Right lung (tissue), 5 donors: ENCODE measurements around the gene TSC22D2. TPM values are rescaled to one million over a fixed set of nuclear protein-coding genes. Genes with fewer than 3 reads are reported as not detected.
A peak's percentile ranks its signal among the peaks of the same experiment; 100 is the strongest.
"Not testable (repeated sequence)": the region's sequence is repeated elsewhere in the genome, so short reads cannot be mapped to it uniquely, and the experiment has no call there.

ENCODE experiments used
- DNase-seq, 2 donors: peaks; one replicate each; pipeline ENCODE4 v3.0.0-alpha.2; 2013
- polyA plus RNA-seq, 5 donors: library from polyadenylated mRNA; unstranded; fragments of 120-200 nt; gene quantifications; one replicate each; pipeline versions ENCODE4 v1.2.1 to v1.2.3, GENCODE V29; 2013; ENCODE audit warnings: inconsistent platforms in 1 of 5, low replicate concordance in 1 of 5; ENCODE audit not compliant: insufficient read length in 5 of 5, insufficient read depth in 1 of 5

TSC22D2 gene
- polyA plus RNA-seq, 5 donors: 70.2 to 93.4 (median 75.4) TPM

DNA sequence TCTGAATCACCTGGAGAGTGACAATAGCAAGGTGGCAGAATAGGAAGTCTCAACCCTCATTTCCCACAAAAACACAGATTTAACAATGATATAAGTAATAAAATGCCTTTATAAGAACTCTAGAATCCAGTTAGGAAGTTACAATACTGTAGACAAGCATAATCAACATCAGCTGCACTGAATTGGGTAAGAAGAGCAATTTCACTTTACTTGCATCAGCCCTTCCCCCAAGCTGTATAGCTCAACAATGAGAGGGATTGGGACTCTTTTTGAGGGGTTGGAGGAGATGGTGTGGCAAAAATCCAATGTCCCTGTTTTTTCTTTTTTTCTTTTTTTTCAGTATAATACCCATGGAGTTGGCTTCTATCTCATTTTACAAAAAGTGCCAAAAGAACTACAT is 75.1 kb downstream of the TSC22D2 start:
- DNase-seq: no peak

DNA sequence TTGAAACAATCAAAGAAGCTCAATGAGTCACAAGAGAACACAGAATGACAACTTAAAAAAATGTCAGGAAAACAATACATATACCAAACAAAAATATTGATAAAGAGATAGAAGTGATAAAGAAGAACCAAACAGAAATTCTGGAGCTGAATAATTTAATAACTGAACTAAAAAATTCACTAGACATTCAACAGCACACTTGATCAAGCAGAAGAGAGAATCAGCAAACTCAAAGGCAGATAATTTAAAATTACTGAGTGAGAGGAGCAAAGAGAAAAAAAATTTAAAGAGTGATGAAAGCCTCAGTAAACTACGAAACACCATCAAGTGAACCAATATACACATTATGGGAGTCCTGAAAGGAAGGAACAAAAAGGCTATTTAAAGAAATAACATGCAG is 76.3 kb downstream of the TSC22D2 start:
- DNase-seq: no peak

DNA sequence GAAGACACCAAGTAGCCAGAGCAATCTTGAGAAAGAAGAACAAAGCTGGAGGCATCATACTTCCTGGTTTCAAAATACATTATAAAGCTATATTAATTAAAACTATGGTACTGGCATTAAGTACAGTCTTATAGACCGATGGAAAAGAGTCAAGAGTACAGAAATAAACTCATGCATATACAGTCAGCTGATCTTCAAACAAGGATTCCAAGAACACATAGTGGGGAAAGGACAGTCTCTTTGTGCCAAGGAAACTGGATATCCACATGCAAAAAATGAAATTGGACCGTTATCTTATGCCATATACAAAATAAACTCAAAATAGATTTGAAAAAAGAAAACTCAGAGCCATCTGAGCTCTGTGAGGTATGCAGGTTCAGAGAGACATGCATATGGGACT is 80.8 kb downstream of the TSC22D2 start:
- no peak for DNase-seq

- no peak for DNase-seq
These were observed 82.3 kb downstream of the TSC22D2 start for GRCh38 chr3:150490277-150490986.

- no peak for DNase-seq
These were observed 86.4 kb downstream of the TSC22D2 start for GRCh38 chr3:150494411-150494977.

GRCh38 chr3:150495149-150495548 is 87.1 kb downstream of the TSC22D2 start:
- no peak for DNase-seq

GRCh38 chr3:150495563-150496168 is 87.6 kb downstream of the TSC22D2 start:
- peak; percentile 38 to 47 for DNase-seq

- DNase-seq: no peak
These were observed 89.9 kb downstream of the TSC22D2 start for GRCh38 chr3:150497956-150498355.

DNA sequence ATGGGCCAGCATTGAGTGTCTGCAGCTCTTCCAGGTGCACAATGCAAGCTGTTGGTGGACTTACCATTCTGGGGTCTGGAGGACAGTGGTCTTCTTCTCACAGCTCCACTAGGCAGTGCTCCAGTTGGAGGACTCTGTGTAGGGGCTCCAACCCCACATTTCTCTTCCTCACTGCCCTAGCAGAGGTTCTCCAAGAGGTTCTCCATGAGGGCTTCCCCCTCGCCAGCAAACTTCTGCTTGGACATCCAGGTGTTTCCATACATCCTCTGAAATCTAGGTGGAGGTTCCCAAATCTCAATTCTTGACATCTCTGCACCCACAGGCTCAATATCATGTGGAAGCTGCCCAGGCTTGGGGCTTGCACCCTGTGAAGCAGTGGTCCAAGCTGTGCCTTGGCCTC is 92.9 kb downstream of the TSC22D2 start:
- DNase-seq: not testable (repeated sequence)

DNA sequence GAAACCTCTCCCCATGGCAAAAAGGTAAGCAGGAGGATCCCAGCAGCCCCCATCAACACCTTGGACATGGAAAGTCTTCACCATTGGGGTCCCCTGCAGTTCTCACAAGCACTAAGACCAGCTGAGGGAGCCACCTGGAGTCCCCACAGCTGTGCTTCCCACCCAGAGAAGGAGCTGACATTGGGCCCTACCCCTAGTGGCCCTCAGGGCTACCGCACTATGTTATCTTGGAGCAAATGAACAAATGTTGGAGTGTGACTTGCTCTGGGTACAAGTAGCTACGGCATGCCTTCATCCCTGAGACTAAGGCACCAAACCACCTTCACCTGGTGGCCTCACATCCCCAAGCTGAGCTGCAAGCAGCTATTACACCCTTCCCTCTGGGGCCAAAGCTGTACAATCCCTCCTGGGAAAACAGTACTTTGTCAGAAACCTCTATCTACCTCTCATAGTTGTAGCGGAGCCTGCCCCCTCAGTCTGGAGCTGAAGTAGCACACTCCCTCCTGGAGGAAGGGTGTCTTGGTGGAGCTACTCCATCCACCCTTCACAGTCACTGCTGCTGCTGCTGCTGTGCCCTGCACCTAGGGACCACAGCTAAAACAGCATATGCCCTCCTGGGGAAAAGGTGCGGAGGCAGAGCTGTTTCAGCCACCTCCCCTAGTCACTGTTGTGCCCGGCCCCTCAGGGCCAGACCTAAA is 95.5 kb downstream of the TSC22D2 start:
- DNase-seq: no peak

DNA sequence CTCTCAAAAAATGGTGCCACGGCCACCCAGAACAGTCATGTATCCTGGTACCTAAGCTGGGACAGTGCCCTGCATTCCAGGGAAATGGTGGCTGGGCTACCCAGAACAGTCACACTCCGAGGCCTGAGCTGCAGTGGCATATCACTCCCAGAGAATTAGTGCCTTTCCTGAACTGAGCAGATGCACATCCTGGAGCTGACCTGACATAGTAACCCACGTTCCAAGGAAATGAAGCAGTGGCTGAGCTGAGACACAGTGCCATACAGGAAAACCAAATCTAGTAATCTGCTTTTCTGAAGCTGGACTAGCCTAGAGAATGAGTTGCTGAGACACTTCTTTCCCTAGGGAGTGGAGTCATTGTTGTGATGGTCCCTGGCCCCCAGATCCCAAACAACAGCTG is 96.4 kb downstream of the TSC22D2 start:
- no peak for DNase-seq

DNA sequence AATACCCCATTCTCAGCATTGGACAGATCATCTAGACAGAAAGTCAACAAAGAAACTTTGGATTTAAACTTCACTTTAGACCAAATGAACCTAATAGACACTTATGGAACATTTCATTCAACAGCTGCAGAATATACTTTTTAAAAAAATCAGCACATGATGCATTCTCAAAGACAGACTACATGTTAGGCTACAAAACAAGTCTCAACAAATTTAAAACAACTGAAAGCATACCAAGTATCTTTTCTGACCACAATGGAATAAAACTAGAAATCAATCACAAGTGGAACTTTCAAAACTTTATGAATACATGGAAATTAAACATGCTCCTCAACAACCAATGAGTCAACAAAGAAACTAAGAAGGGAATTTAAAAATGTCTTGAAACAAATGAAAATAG is 100.3 kb downstream of the TSC22D2 start:
- no peak for DNase-seq

GRCh38 chr3:150509780-150510179 is 101.7 kb downstream of the TSC22D2 start:
- no peak for DNase-seq

DNA sequence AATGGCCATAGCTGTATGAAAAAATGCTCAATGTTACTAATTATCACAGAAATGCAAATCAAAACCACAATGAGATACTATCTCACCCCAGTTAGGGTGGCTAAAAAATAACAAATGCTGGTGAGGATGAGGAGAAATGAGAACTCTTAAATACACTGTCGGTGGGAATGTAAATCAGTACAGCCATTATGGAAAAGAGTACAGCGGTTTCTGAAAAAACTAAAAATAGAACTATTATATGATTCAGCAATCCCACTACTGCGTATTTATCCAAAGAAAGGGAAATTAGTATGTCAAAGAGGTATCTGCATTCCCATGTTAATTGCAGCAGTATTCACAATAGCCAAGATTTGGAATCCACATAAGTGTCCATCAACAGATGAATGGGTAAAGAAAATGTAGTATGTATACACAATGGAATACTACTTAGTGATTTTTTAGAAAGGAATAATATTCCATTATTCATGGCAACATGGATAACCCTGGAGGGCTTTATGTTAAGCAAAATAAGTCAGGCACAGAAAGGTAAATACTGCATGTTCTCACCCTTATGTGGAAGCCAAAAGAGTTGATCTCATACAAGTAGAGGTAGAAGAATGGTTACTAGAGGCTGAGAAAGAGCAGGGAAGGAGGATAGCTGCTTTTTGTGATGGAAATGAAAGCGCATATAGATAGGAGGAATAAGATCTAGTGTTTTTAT is 103.2 kb downstream of the TSC22D2 start:
- no peak for DNase-seq

- DNase-seq: no peak
These were observed 107.1 kb downstream of the TSC22D2 start for GRCh38 chr3:150515210-150515609.

Other genes starting within 250 kb of the TSC22D2 start
- gene SERP1, start 138.2 kb downstream of the TSC22D2 start, polyA plus RNA-seq: 100 to 1,000 TPM; 137 to 168 (median 155) TPM
- 100 to 1,000 TPM; 165 to 218 (median 183) TPM for gene EIF2A, start 138.5 kb downstream of the TSC22D2 start, polyA plus RNA-seq
- 10 to 100 TPM; 71.6 to 87.3 (median 85.3) TPM for gene SELENOT, start 195.0 kb downstream of the TSC22D2 start, polyA plus RNA-seq